LNCaP clone FGC (cell line): Measurements from ENCODE around the gene ADARB1.

Experiments used
- DNase-seq: peaks from one replicate; pipeline ENCODE4 v3.0.0-alpha.2; 2011; ENCODE audit warnings: low read depth
- H3K4me3 ChIP-seq: 2 replicates; pipeline ENCODE4 v1.5.1; 2011; ENCODE audit warnings: mild to moderate bottlenecking, low read depth, low read length, control low read depth
- TF ChIP-seq, protein P1 (sequence below): IDR thresholded peaks from 2 replicates; pipeline ENCODE4 v1.5.1; 2012; ENCODE audit warnings: mild to moderate bottlenecking; ENCODE audit not compliant: control insufficient read depth, insufficient read depth; ENCODE audit errors: extremely low read depth

Gene ADARB1

DNA sequence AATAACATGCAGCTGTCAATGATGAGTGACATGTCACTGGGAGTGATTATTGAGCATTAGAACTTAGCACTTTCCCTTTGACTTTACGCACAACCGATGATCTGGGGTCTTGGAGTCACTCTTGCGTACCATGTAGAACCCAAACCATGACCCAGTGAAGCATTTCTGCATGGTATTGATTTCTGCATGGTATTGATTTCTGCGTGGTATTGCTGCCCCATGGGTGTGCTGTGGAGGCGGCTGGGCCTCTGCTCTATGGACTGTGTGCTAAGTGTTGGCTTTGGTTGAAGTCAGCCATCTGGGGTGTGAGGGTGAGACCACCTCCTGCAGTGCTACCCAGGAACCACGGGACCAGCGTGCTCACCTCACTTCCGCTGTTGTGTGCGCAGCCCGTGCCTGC, 98.0 kb downstream of the ADARB1 start:
- TF ChIP-seq, protein P1, sequence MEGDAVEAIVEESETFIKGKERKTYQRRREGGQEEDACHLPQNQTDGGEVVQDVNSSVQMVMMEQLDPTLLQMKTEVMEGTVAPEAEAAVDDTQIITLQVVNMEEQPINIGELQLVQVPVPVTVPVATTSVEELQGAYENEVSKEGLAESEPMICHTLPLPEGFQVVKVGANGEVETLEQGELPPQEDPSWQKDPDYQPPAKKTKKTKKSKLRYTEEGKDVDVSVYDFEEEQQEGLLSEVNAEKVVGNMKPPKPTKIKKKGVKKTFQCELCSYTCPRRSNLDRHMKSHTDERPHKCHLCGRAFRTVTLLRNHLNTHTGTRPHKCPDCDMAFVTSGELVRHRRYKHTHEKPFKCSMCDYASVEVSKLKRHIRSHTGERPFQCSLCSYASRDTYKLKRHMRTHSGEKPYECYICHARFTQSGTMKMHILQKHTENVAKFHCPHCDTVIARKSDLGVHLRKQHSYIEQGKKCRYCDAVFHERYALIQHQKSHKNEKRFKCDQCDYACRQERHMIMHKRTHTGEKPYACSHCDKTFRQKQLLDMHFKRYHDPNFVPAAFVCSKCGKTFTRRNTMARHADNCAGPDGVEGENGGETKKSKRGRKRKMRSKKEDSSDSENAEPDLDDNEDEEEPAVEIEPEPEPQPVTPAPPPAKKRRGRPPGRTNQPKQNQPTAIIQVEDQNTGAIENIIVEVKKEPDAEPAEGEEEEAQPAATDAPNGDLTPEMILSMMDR: no peak
- H3K4me3 ChIP-seq: no peak overlapping the region
- no peak for DNase-seq

DNA sequence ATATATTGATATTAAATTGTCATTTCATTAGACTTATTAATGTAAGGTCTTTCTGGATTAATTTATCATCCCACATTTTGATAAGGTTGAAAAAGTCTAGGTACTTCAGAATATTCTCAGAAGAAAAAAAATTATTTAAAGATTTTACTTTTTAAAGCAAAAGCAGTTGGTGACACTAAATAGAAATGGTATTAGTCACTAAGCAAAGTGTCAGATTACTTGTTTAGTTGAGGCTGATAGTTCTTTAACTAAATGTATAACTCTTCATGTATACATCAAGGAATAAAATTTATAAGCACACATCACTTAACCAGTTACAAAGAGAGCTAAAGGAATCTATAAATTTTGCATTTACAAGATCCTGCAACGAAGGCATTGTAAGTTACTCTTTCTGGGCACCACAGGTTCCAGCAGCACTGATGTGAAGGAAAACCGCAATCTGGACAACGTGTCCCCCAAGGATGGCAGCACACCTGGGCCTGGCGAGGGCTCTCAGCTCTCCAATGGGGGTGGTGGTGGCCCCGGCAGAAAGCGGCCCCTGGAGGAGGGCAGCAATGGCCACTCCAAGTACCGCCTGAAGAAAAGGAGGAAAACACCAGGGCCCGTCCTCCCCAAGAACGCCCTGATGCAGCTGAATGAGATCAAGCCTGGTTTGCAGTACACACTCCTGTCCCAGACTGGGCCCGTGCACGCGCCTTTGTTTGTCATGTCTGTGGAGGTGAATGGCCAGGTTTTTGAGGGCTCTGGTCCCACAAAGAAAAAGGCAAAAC, 101.1 kb downstream of the ADARB1 start:
- TF ChIP-seq, protein P1: no peak
- no peak overlapping the region for H3K4me3 ChIP-seq
- no peak for DNase-seq

DNA sequence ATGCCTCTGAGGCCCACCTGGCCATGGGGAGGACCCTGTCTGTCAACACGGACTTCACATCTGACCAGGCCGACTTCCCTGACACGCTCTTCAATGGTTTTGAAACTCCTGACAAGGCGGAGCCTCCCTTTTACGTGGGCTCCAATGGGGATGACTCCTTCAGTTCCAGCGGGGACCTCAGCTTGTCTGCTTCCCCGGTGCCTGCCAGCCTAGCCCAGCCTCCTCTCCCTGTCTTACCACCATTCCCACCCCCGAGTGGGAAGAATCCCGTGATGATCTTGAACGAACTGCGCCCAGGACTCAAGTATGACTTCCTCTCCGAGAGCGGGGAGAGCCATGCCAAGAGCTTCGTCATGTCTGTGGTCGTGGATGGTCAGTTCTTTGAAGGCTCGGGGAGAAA, 101.8 kb downstream of the ADARB1 start:
- no peak for DNase-seq
- TF ChIP-seq, protein P1: no peak
- H3K4me3 ChIP-seq: no peak overlapping the region

DNA sequence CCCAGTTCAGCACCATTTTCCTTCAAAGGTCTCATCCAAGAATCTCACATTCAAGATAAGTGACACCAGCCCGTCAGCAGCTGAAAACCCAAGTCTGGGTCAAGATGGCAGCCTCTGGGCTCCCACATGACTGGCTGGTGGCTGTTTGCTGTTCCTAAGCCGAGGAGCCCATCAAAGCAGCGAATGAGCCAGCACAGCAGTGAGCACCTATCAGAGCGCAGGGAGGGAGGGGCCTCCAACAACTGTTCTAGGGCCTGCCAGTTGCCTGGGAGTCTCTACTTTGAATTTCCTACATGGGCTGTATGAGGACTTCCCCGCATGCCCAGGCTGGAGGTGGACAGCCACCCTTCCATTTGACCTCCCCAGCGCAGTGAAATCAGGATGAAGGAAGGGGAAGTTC, 102.7 kb downstream of the ADARB1 start:
- TF ChIP-seq, protein P1: no peak
- H3K4me3 ChIP-seq: no peak overlapping the region
- DNase-seq: no peak

DNA sequence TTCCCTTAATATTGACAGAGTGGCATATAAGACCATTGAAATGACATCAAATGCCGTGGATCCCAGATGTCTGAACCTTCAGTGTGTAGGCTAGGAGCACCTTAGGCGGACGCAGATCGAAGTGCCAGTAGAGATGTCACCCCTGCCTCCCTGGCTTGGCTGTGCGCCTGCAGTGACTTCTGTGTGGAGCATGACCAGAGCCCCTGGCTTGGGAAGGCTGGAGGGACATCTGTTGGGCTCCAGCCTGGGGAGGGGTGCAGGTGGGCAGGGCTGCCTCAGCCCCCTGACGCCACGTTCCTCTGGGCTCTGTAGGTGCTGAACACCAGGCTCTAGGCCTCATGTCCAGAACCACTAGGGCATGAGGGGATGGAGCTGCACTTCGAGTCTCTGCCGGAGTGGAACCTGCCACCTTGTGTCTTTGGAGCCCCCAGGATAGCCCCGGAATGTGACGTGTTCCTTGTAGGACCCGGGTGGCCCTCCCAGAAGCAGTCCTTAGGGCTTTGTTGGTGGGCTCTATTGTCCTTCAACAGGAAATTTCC, 103.8 kb downstream of the ADARB1 start:
- TF ChIP-seq, protein P1: no peak
- no peak overlapping the region for H3K4me3 ChIP-seq
- no peak for DNase-seq

DNA sequence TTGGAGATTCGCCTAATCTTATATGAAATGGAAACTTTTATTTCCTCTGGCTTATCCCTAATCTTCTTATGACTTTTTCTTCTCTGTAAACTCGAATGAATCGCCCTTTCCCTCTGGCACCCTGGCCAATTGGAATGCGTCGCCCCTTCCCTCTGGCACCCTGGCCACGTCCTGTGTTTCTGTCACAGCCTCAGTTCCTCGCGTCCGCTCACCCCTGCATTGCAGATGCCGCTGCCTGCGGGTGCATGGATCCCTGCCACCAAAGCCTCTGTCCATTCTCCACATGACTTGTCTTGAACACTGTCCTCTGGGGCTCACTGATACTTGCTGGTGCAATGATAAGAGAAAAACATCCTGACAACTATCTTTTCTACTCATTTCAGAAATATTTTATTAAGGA, 104.6 kb downstream of the ADARB1 start:
- DNase-seq: no peak
- TF ChIP-seq, protein P1: no peak
- H3K4me3 ChIP-seq: no peak overlapping the region

DNA sequence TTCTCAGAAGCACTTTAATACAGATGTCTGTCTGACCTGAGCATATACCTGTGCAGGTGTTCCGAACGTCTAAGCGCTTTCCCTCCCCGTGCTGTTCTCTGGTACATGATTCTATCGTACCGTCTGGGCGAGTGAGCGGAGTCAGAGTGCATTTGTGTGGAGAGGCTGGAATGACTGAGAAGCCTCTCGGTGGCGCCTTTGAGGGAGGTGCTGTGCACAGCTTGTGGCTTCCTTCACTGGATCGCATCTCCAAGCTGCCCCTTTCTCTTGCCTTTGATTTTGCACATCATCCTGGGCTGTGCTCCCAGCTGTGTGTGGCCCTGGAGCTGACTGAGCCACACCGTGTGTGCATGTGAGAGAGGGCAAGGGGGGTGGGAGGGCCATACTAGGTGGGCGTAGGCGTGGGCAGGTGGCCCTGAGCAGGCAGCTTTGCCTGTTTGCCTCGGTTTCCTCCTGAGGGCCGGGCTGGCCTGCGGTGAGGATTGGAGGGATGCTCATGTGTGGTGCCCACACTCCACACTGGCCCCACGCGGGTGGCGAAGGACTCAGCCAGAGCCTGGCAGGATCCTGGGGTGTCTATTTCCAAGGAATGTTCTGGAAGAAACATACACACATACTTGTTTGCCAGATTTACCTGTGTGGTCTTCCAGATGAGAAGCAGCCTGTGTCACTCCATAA, 105.3 kb downstream of the ADARB1 start:
- TF ChIP-seq, protein P1: no peak
- no peak overlapping the region for H3K4me3 ChIP-seq
- no peak for DNase-seq
